Measurements from ENCODE around the gene POLR2C.
A peak's percentile ranks its signal among the peaks of the same experiment; 100 is the strongest.

POLR2C gene

DNA sequence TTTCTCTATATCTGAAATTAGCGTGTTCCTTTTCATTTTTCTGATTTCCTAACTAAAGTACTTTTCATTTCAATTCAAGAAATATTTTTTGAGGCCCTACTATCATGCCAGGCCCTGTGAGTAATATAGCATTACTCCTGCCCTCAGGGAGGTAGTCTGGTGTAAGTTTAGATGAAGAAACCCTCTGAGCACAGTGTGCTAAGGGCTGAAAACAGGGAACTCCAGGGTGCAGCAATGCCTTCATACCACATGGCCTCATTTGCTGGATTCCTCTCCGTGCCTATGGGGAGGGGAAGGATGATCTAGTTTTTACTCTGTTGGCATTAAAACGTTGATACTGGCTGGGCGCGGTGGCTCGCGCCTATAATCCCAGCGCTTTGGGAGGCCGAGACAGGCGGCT lies 10.5 kb upstream of the POLR2C start:
- DNase-seq, result no peak

DNA sequence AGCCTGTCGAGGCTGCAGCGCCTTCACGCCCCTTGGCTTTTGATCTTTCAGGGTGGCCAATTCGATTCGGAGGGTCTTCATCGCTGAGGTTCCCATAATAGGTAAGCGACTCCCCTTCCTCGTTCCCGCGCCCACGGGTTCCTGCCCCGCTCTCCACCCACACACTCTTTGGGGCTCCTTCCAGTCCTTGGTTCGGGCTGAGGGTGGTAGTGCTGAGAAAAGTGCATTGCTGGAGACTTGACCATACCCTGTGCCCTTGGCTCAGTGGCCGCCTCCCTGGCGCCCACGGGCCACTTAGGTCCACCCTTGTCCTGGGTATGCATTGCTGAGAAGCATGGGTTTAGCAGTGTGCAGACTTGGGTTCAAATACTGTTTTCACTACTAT lies 491 bp downstream of the POLR2C start:
- no peak for DNase-seq

DNA sequence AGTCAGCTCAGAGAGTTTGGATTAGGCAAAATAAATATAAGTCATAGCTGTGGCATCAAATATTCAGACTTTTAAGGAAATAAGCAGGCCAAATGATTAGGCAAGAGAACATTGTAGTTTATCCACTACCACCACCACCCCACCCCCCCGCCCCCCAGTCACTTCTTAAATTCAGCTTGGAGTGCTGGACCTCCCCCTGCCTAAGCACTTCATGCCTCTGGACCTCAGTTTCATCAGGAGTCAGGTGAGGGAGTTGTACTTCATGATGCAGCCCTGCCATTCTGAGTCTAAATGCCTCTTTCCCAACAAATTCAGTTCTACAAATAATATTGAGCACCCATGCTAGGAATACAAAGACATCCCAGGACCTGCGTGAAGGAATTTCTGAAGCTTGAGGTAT lies 2.0 kb downstream of the POLR2C start:
- DNase-seq, result no peak

DNA sequence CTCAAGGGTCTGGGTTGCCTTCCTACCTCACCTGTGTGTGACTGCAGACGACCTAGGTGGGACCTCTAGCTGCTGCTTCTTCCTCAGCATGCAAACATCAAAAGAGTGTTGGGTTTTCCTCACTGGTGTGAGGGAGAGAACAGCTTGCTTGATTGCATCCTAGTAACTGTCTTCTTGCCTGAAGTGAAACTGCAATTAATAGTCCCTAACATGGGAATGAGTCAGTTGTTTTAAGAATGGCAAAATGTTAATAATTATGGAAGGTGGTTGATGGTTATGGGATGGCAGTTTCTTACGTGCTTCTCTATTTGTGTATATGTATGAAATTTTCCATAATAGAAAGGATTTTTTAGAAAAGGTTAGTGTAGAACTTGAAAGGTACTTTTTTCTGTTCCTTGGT lies 5.9 kb downstream of the POLR2C start:
- DNase-seq, result no peak

DNA sequence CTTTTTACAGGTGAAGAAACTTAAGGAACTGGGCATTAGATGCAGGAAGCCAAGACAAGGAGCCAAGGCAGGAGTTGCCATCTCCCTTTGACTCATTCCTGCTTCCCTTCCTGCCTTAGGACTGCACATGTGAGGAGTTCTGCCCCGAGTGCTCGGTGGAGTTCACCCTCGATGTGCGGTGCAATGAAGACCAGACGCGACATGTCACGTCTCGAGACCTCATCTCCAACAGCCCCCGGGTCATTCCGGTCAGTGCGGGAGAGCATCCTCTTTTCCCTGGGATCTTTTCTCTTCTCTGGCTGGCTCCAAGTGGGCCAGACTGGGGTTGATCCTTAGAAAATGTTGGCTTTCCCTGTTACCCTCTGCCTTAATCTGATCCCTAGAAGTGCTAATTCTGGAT lies 6.6 kb downstream of the POLR2C start:
- DNase-seq, result no peak

DNA sequence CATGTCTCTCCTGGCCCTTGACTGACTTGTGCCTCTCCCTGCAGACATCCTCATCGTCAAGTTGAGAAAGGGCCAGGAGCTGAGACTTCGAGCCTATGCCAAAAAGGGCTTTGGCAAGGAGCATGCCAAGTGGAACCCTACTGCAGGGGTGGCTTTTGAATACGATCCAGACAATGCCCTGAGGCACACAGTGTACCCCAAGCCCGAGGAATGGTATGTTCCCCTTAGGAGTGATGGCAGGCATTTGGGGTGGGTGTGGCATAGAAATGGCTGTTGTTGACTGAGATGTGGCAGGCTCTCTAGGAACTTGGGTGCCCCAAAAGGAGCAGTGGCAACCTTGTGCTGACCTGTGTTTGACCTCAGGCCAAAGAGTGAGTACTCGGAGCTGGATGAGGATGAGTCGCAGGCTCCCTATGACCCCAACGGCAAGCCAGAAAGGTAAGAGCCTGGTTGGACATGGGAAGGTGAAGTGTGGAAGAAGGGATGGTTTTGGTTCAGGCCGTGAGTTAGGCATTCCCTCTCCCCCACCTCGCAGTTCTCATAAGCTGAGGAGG lies 7.5 kb downstream of the POLR2C start:
- DNase-seq, result no peak

DNA sequence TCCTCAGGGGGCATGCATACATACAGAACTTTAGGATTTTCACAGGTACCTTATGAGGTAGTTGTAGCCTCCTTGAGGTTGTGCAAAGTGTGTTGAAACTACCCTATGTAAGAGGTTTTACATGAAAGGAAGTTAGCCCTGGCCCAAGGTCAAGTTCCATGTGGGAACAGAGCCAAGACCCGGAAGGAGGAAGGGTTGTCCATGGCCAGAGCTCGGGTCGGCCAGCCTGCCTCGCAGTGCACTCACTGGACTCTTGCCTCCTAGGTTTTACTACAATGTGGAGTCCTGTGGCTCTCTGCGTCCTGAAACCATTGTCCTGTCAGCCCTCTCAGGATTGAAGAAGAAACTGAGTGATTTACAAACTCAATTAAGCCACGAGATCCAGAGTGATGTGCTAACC lies 8.2 kb downstream of the POLR2C start:
- DNase-seq, result no peak

DNA sequence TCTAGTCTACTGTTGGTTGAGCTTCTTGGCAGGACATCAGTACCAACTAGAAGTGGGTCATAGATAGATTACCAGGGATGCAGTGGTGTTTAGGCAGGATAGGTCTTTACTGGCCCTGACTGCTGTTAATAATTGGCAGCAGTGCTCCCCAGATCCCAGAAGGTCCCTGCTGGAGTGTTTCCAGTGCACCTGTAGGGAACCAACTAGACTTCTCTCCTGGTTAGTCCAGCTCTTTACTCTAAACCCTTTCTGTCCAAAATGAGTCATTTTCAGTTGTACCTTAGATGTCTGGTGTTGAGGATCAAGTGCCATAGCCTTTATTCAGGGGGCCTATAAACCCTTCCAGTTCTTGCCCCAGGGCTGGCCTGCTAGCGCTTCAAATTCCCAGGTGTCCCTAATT lies 8.7 kb downstream of the POLR2C start:
- DNase-seq, result no peak

DNA sequence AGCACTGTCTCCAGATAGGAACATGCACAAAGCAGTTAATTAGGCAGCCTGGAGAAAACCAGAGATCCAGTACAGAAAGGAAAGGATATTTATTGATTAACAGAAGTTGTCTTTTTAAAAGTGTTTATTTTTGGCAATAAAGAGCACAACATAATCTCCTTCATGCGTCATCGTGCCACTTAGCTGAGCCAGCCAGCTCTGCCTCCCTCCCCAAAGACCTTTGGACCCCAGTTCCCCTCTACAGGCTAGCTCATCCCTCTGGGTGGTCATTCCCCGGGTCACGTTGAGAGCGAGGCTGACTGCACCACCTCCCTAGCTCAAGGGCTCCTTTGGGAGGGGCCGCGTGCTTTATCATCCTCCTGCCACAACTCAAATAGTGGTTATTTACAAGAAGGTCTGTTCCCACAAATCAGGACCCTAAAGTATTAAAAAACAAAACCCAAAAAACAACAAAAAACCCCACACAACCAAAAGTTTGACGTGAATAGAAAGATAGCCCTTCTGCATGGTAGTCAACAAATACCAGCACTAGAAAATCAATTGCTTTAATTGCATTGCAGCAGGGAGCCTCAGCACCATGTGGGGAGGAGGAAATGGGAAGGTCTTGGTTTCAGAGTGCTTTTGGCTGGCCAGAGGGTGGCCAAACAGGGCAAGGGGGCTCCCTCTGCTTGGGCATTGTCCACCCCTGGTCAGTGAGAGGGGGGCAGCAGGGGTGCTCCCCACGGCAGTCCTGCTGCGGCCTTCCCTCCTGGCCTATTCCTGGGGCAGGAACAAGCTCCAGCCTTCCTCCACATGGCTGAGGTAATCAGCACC lies 9.6 kb downstream of the POLR2C start:
- DNase-seq, result peak; percentile 9

DNA sequence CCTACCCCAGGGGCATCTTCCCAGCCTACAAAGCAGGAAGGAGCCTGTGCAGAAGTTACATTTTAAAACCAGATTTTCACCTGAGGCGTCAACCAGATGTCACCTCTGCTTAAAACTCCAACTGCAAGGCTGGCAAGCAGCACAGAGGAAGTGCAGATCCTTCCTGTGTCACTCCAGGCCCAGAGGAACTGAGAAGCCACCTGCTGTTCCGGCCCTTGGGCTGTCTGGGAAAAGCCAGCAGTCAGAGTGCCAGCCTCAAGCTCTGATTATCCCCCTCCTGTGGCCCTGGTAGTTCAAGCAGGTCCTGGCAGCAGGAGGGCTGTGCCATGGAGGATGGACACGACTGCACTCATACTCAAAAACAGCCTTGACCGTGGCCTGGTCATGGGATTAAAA lies 10.2 kb downstream of the POLR2C start:
- peak; percentile 53 for DNase-seq

DNA sequence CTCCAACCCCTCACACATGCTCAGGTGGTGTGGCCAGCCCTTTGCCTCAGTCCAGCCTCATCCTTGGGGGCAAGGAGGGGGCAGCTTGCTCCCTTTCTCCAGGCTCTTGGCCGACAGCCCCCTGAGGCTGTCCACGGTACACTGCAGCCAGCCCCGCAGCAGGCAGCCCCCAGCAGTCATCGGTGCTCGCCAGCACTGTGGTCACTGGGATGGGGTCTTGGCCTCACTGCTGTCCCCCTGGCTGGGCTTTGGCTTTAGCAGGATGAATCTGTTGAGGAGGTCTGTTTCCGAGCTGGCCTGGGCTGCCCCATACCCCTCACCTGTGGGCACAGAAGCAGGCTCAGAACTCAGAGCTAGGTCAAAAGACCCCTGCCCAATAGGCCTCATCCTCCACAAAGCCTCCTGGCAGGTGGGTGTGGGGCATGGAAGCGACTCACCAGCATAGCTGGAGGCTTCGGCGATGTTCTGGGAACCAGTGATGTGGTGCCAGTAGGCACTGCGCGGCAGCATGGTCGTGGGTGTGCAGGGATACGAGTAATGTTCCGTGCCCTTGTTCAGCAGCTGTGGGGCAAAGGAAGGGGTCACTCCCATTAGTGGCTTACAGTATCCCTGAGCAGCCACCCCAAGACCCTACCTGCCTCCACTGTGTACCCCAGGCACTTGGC lies 10.8 kb downstream of the POLR2C start:
- no peak for DNase-seq

DNA sequence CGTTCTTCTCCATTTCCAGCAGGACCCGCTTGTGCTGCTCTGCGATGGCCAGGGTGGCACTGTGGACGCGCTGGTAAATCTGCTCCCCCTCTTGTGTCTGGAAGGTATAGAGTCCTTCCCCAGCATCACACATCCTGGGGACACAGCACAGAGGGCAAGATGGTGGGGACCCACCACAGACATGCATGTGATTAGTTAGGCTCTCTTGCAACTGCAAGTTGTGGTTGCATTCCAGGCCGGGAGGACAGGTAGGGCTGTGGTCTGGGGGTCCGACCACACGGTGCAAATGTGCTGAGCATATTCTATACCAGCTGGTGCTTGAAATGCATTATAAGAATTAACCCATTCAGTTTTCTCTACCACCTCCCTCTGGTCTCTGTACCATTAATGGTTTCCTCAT lies 11.4 kb downstream of the POLR2C start:
- DNase-seq, result no peak

DNA sequence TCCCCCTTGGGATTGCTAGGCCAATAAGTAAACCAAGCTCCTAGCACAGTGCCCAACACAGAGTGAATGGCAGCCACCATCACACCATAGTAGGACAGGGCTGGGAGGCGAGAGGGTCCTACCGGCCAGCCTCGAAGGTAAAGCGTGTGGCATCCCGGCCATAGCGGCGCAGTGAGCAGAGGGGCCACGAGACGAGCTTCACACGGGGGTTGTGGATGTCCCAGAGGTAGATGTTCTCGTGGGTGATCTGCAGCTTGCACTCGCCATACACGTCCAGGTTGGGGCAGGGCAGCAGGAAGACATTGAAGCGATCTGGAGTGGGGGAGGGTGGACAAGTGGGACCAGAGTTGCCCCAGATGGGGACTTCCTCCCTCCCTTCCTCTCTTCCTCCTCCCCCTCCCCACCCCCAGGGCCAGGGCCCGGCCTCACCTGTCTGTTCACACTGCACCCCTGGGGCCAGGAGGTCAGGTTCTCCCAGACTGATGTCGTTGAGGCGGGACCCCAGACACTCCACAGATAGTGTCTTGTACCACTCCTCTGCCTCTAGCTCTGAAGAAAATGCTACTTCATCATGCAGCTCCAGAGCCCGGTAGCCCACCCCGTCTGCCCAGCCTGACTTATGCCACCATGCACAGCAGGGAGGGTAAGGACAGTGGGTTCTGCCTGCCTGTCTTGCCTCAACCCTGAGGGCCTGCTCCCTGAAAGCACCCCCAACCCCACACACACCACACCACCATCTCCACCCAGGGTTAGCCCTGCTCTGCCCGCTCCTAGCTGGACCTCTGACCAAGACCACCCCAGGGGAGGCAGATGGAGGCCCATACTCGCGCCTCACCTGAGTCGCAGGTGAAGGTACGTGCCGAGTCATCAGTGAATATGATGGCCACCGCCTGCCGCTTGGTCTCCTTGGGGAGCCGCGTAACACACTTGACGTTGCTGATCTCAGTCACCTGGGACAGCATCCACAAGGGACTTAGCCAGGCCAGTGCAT lies 12.5 kb downstream of the POLR2C start:
- DNase-seq, result no peak

DNA sequence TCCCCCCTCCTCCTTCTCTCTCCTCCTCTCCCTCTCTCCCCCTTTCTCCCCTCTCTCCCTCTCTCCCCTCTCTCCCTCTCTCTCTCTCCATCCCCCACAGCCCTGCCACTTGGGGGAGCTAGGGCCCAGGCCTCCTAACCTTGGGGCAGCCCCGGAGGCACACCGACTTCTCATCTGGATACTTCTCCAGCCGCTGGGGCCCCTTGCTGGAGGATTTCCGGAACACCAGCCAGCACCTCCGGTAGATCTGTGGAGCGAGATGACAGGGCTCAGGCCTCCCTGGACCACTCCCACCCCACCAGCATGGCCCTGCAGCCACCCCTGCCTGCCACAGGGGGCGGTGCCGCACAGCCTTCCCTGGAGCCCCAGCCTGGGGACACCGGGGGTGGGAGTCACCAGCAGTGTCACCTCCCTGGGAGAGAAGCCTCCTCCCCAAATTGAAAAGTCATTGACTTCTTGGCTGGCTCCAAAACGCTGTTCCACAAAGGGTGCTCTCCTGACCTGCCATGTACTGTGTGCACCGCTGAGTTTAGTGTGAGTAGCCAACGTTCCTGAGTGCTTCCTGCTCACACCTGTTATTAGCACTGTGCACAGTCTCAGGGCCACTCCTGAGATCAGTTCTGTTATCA lies 13.3 kb downstream of the POLR2C start:
- peak; percentile 29 for DNase-seq

DNA sequence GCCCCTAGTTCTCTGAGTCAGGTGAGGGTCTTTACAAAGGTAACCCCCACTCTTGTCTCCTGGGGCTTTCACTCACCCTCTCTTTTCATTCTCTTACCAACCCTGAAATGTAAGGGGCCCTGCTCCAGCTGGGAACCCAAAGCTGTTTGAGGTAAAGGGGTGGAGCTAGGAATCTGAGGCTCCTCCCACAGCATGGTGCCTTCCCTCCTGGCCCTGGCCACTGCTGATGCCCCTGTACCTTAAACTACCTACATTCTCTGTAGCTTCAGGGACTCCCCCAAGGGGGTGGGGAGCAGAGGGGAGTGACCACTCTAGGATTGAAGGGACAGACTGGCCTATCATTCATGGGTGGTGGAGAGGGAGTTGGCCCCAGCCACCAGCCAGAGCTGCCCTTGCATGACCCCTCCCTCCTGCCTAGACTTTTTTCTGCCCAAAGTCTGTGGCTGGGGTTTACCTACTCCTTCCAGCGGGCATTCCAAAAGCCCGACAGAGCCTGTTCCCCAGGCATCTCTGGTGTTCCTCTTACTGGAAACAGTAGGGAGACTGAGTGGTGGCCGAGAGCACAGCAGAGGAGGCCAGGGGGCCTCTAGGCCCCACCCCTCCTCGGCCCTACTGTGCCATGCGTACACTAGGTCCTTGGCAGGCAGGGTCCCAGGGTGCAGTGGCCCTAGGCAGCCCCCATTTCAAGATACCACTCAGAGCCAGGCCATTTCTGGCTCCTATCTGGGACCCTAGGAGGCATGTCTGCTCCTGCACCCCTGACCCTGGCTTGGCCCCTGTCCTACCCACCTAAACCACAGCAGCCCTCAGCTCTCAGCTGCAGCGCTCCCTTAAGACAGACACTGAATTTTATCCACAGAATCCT lies 14.3 kb downstream of the POLR2C start:
- DNase-seq, result no peak

DNA sequence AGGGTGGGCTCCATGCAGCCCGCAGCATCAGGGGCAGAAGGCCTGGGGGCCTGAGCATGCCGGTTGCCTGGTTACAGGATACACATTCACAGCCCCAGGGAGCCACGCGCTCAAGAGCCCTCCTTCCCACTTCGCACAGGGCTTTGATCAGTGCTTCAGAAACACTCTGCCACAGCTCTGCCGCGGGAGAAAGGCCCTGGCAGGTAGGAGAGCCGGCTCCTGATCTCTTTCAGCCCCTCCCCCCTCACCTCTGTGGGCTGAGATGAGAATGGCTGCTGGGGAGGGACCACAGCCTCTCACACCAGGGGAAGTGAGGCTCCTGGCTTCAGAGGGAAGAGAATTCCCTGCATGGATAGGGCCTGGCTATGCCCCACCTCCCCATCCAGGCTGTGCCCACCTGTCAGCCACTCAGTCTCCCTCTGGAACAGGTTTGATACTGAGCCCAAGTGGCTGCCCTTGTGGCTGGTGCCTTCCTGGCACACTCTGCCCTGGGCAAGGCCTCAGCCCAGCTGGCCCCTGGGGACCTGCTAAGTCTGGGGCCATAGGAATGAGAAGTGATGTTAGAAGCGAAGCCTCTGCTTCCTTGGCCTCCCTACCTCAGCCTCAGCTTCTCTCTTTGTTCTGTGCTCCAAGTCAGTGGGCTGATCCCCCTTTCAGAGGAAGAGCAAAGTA lies 15.2 kb downstream of the POLR2C start:
- no peak for DNase-seq

DNA sequence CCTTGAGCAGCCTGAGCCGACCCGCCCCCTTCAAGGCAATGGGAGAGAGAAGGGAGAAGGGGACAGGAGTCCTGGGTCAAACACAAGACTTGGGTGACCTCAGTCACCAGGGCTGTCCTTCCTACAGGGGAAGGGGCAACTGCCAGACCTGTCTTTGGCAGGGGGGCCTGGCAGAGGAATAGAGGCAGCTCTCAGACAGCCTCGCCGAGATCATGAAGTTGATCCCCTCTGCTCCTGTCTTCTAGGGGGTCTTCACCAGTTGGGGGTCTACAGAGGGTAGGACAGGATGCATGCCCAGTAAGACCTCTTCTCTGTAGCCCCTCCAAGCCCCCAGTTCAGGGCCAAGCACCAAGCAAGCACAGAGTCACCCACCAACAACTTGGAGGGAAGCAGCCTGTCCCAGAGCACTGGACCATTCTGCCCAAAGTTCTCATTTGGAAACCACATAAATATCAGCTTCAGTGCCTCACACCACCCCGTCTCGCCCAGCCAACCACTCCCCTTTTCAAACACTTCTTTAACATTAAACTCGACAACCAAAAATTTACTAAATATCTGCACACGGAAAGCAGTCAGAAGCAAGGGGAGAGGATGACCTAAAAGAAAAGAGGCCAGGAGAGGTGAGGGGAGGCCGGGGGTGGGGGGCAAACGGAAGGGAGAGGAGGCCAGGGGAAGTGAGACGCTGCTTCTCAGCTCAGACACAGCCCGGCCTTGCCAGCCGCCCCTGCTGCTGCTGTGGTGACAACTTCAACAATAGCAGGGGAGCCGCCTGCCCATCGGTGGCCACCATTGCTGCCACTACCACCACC lies 16.1 kb downstream of the POLR2C start:
- no peak for DNase-seq

DNA sequence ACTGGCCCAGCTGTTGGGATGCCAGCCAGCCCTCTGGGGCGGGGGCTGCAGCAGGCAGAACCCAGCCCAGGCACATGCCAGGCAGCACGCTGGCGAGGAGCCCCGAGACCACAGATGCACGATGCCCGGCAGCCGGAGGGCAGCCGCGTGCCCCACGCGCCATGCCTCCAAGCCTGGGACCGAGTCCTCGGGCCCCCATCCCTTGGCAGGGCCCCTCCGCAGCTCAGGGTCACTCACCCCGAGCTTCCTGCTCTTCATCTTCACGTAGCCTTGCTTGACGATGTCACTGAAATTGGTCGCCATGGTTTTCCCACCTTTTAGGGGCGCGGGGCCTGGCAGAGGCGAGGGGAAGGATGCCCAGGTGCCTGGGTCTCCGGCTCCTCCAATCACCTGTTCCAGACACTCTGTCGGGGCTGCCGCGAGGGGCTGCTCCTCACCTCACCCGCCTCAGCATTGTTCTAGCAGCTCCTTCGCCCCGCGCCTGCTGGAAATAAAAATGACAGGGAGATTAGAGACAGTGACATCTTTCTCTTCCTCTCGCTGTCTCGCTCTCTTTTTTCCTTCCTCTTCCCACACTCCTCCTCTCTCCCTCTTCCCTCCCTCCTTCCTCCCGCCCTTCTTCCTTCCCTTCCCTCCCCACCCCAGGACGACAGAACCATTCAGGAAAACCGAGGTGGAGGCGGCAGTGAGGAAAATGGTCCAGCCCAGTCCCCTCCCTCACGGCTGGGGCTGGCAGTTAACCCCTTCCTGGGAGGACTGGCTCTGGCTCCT lies 16.9 kb downstream of the POLR2C start:
- DNase-seq, result peak; percentile 88

All from NCI-H69 (cell line).